DMS53 (cell line): ENCODE results near the gene PPP1R15A.

ENCODE experiments used
- DNase-seq: peaks from one replicate; lab custom pipeline; 2025; lab: John Stamatoyannopoulos, UW

The PPP1R15A gene

DNA sequence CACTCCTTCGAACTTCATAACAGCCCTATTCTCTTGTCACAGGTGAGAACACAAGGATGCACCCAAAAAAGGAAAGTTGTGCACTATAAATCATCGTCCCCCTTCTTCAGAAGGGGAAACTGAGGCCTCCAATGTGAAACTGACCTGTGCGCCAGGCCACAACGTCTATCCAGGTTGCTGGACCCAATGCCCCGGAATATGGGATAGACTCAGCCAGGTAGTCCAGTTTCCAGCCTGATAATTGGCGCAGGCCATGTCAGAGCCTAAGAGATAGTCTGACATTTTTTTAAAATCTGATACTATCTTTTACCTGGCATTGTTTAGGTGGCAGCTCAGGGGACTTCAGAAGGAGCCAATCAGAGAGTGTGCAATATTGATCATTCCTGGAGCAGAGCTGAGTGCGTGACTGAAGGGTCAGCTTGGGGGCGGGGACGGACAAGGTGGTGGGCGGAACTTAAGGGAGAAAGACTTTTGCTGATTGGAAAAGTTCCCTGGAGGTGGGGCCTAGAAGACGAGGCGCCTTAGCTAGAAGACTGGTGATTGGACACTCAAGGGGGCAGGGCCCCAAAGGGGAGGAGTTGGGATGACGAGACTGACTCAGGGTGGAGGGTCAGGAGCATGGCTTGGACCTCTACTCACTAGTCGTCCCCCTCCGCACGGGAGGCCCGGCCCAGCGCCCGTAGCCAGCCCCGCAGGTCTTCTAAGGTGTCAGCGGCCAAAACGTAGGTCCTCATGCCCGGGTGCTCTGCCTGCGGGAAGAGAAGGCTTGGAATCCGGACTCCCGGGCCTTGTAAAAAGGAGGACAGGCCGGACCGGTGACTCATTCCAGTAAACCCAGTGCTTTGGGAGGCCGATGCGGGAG is 12.3 kb upstream of the PPP1R15A start:
- DNase-seq: no peak

DNA sequence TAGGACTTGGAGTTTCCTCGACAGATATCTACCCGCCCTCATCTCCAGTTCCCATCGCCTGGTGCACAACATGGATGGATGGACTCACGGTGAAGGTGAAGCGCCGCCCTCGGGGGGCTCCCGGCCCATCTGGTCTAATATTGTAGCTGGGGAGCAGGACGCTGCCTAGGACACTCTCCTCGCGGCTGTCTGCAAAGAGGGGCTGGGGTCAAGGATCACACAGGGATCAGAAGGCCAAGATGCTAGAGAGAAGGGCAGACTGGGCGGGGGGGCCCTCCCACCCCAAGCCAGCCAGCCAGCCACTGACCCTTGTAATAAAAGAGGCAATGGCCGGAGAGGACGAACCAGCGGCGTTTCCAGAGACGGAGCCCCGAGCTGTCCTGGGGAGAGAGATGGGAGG is 10.9 kb upstream of the PPP1R15A start:
- no peak for DNase-seq

DNA sequence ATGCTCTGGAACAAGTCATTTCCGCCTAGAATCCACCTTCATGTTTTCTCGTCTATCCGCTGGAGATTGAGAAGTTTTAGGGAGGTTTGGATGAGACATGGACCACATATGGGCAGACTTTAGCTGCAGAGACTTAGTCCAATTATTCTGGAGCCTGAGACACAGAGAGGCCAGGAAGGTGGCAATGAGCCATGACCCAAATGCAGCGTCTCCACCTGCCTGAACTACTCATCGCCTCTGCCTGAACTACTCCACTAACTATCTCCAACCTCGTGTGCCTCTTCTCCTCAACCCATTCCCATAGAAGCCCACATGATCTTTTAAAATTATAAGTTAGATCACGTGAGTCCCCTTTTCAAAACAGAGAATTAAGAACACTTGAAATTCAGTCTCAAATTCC is 9.4 kb upstream of the PPP1R15A start:
- DNase-seq: peak; percentile 36

DNA sequence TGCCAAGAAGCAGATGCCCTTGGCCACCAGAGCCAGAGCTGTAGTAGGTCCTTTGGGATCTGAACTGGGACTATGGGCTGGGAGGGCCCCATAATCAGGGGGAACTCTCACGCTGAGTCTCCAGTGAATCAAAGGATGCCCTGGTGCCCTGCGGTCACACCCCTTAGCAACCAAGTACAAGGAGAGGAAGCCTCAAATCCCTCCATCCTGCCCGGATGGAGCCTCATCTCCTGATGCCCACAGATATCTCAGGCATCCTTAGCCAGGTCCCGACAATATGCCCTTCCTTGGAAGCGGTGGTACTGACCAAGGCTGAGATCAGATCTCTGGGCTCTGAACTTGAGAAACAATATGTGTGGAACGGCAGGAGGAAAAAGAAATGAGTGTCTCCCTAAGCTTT is 5.5 kb upstream of the PPP1R15A start:
- DNase-seq: no peak

DNA sequence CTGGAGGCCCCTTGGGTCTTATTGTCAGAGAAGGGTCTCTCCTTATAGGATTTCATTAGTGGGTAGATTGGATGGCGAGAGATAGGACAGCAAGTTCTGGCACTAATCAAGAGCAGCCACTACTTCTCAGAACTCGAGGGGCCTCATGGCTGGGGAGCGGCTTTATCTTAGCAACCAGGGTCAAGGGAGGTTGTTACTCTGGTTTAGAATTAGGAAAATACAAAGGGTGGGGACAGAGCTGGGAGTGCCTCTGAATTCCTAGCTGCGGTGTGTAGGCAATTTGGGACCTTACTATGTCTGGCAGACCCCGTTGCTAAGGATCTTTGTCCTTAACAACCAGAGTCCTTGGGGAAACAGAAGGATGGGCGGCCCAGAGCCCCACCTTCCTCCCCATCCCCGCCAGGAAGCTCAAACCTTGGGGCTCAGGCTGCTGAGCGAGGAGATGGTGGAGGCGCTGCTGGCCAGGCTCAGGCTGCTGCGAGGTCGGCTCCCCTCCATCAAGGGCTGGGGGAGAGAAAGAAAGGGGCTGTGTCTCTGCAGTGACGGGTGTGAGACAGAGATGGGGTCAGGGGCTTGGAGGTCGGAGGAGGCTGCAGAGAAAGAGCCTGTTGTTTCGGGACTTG is 5.0 kb upstream of the PPP1R15A start:
- DNase-seq: no peak

DNA sequence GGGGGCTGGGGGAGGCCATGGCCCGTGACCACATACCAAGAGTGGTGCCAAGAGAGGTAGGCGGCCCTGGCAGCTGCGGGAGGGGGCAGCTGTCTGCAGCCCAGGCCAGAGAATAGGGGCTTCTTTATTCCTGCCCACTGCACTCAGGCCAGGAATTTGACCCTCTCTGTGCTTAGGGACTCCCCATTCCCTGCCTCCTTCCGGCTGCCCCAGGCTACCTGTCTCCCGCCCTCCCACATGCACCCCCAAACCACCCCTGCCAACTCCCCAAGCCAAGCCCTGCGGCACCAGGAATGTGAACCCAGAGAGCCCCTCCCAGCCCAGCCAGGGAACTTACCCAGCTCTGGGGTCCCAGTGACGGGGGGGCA is 4.5 kb upstream of the PPP1R15A start:
- DNase-seq: no peak

DNA sequence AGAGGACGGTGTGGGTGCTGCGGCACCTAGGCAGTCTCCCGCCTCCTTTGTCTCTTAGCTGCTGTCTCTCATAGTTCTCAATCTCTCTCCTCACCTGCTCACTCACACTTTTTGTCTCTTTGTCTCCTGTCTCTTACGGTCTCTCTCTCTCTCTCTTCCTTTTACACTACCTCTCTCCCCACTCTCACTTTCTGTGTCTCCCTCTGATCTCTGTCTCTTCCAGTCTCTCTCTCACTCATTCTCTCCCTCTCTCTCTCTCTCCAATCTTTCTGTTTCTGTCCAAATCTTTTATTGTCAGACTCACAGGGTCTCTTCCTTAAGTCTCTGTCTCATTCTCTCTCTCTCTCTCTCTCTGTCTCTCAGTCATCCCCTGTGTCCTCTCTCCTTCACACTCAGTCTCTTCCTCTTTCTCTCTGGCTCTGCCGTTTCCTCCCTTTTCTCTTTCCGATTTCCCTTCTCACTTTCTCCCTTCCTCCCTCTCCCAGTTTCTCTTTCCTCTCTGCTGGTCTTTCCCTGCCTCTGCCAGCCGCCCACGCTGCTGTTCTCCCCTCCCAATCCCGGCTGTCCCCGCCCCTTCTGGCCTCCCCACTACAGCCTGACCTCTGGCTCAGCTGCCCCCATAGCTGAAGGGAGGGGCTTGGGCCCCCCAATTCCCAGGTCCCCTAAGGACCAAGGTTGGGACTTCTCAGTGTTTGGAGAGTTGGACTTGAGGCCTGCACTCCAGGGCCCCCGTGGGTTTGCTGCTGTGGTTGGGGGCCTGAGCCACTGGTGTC is 3.9 kb upstream of the PPP1R15A start, which contains the start of gene PLEKHA4:
Gene PLEKHA4 (minus strand): TSS at position 504 of the 773 bp plus-strand sequence. CDS start 997 bp downstream, outside the sequence.
- DNase-seq: peak; percentile 23

DNA sequence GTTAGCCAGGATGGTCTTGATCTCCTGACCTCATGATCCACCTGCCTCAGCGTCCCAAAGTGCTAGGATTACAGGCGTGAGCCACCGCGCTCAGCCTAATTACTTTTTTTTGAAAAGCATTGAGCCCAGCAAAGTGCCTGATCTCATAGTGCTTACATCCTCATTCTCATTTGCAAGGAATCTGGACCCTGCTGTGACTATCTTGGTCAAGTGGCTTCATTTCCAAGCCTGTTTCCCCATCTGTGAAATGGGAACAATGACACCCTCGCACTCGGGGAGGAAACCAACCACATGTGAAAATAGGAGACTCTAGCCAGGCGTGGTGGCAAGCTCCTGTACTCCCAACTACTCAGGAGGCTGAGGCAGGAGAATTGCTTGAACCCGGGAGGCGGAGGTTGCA is 2.2 kb upstream of the PPP1R15A start:
- DNase-seq: no peak

DNA sequence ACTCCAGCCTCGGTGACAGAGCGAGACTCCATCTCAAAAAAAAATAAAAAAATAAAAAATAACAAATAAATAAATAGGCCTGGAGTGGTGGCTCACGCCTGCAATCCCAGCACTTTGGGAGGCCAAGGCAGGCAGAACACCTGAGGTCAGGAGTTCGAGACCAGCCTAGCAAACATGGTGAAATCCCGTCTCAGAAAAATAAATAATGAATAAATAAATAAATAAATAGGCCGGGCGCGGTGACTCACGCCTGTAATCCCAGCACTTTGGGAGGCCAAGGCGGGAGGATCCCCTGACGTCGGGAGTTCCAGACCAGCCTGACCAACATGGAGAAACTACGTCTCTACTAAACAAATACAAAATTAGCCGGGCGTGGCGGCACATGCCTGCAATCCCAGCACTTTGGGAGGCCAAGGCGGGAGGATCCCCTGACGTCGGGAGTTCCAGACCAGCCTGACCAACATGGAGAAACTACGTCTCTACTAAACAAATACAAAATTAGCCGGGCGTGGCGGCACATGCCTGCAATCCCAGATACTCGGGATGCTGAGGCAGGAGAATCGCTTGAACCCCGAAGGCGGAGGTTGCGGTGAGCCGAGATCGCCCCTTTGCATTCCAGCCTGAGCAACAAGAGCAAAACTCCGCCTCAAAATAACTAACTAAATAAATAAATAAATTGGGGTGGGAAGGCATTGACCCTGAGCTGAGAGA is 595 bp upstream of the PPP1R15A start:
- DNase-seq: peak; percentile 18

DNA sequence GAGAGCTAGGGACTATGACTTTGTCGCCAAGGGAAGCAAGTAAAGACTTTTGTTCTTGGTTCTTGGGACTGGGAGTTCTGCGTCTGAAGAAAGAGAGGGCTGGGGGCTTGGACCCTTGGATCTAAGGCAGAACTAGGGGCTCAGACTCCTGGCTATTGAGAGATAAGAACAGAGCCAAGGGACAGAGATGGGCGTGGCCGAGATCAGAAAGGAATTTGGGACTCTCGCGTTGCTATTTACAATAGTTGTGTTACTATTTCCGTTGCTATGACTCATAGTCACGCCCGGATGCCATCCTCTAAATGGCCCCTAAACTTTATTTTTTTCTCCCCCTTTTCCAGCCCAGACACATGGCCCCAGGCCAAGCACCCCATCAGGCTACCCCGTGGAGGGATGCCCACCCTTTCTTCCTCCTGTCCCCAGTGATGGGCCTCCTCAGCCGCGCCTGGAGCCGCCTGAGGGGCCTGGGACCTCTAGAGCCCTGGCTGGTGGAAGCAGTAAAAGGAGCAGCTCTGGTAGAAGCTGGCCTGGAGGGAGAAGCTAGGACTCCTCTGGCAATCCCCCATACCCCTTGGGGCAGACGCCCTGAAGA is 759 bp downstream of the PPP1R15A start:
- DNase-seq: peak; percentile 96

DNA sequence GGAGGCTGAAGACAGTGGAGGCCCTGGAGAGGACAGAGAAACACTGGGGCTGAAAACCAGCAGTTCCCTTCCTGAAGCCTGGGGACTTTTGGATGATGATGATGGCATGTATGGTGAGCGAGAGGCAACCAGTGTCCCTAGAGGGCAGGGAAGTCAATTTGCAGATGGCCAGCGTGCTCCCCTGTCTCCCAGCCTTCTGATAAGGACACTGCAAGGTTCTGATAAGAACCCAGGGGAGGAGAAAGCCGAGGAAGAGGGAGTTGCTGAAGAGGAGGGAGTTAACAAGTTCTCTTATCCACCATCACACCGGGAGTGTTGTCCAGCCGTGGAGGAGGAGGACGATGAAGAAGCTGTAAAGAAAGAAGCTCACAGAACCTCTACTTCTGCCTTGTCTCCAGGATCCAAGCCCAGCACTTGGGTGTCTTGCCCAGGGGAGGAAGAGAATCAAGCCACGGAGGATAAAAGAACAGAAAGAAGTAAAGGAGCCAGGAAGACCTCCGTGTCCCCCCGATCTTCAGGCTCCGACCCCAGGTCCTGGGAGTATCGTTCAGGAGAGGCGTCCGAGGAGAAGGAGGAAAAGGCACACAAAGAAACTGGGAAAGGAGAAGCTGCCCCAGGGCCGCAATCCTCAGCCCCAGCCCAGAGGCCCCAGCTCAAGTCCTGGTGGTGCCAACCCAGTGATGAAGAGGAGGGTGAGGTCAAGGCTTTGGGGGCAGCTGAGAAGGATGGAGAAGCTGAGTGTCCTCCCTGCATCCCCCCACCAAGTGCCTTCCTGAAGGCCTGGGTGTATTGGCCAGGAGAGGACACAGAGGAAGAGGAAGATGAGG is 1.5 kb downstream of the PPP1R15A start:
- peak; percentile 61 for DNase-seq

DNA sequence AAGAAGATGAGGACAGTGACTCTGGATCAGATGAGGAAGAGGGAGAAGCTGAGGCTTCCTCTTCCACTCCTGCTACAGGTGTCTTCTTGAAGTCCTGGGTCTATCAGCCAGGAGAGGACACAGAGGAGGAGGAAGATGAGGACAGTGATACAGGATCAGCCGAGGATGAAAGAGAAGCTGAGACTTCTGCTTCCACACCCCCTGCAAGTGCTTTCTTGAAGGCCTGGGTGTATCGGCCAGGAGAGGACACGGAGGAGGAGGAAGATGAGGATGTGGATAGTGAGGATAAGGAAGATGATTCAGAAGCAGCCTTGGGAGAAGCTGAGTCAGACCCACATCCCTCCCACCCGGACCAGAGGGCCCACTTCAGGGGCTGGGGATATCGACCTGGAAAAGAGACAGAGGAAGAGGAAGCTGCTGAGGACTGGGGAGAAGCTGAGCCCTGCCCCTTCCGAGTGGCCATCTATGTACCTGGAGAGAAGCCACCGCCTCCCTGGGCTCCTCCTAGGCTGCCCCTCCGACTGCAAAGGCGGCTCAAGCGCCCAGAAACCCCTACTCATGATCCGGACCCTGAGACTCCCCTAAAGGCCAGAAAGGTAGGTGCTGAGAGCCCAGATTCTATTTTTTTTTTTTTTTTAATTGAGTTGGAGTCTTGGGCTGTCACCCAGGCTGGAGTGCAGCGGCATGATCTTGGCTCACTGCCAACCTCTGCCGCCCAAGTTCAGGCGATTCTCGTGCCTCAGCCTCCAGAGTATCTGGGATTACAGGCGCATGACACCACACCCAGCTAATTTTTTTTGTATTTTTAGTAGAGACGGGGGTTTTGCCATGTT is 2.3 kb downstream of the PPP1R15A start:
- peak; percentile 86 for DNase-seq

DNA sequence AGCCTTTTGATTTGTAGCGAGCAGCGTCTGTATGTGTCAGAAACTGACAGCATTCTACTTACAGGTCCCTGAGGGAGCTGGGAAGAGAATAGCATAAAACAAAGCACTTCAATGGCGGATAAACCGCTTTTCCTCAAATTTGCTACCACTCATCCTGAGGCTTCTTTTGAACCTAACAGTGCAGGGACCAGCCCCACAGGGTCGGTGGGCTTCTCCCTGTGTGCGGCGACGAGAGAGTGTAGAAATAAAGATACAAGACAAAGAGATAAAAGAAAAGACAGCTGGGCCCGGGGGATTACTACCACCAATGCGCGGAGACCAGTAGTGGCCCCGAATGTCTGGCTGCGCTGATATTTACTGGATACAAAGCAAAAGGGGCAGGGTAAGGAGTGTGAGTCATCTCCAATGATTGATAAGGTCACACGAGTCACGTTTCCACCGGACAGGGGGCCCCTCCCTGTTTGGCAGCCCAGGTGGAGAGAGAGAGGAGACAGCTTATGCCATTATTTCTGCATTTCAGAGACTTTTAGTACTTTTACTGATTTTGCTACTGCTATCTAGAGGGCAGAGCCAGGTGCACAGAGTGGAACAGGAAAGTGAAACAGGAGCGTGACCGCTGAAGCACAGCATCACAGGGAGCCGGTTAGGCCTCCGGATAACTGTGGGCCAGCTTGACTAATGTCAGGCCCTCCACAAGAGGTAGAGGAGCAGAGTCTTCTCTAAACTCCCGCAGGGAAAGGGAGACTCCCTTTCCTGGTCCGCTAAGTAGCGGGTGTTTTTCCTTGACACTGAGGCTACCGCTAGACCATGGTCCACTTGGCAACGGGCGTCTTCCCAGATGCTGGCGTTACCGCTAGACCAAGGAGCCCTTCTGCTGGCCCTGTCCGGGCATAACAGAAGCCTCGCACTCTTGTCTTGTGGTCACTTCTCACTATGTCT is 4.1 kb downstream of the PPP1R15A start:
- DNase-seq: peak; percentile 79

DNA sequence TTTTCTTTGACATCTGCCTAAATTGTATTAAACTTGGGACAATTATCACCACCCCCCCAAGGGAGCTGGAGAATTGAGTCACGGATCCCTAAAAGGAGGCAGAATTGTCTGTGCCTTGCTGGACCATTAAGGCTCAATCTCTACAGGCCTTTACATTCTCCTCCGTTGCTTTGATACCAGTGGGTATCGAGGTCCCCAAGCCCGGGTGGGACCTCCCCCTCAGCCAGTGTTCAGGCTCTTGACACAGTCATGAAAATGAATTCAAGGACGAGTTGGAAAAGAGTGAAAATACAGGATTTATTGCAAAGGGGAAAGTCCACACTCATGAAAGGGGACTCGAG is 5.6 kb downstream of the PPP1R15A start:
- peak; percentile 43 for DNase-seq

DNA sequence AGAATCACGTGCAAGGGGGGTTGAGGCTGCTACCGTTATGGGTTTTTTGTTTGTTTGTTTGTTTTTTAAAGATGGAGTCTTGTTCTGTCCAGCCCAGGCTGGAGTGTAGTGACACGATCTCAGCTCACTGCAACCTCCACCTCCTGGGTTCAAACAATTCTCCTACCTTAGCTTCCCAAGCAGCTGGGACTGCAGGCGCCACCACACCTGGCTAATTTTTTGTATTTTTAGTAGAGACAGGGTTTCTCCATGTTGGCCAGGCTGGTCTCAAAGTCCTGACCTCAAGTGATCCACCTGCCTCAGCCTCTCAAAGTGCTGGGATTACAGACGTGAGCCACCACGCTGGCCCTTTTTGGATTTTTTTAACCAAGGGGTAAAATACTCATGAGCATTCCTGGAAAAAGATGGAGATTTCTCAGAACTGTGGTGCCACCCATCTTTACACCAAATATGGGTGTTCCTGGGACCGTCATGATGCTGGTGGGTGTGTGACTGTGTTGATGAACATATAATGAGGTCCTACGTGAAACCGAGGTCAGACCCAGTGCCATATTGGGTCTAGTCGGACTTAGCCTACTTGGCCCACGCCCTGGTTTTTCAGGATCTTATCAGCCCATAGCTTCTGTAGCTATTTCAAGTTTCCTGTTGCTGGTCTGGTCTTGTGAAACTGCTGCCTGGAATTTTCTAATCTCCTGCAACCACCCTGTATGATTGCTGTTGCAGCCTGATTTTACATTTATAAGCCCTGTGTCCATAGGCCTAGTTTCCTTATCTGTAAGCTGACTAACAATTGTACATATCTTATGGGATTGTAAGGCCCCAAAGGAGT is 6.2 kb downstream of the PPP1R15A start:
- peak; percentile 50 for DNase-seq

DNA sequence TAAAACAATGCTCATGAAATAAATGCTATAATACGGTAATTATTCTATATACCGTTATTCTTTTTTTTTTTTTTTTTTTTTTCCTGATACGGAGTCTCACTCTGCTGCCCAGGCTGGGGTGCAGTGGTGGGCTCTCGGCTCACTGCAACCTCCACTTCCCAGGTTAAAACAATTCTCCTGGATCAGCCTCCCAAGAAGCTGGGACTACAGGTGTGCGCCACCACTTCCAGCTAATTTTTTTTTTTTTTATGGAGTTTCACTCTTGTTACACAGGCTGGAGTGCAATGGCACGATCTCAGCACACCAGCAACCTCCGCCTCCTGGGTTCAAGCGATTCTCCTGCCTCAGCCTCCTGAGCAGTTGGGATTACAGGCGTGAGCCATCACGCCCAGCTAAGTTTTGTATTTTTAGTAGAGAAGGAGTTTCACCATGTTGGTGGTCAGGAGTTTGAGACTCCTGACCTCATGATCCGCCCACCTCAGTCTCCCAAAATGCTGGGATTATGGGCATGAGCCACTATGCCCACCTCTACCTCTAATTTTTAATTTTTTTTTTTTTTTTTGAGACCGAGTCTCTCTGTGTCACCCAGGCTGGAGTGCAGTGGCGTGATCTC is 6.9 kb downstream of the PPP1R15A start:
- DNase-seq: no peak

DNA sequence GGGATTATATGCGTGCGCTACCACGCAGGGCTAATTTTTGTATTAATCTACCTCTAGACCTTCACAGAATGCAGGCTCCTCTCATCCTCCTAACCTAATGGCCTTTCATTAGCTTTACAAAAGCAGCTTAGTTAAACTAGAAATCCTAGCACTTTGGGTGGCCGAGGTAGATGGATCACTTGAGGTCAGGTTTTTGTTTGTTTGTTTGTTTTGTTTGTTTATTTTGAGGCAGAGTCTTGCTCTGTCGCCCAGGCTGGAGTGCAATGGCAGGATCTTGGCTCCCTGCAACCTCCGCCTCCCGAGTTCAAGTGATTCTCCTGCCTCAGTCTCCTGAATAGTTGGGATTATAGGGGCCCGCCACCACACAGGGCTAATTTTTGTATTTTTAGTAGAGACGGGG is 7.5 kb downstream of the PPP1R15A start:
- DNase-seq: peak; percentile 22
